Tibial nerve (tissue), 4 donors: ENCODE measurements around the gene CS. TPM values are rescaled to one million over a fixed set of nuclear protein-coding genes. Genes with fewer than 3 reads are reported as not detected.

ENCODE experiments used
- DNase-seq, 2 donors: peaks; one replicate each; pipeline ENCODE4 v3.0.0-alpha.2; 2019; ENCODE audit warnings: low spot score in 2 of 2
- H3K27ac ChIP-seq, 4 donors: fragments of 200-600 bp; sonication (generic) in 3 of 4; one replicate each; pipeline ENCODE4 v1.5.1; 2017 to 2019; ENCODE audit warnings: mild to moderate bottlenecking in 1 of 4
- H3K27me3 ChIP-seq, 2 donors: fragments of 200-600 bp; sonication (generic) in 1 of 2; one replicate each; pipeline versions ENCODE4 v1.5.1 to v1.6.0; 2017 to 2019
- H3K36me3 ChIP-seq, 3 donors: fragments of 200-600 bp; sonication (generic); one replicate each; pipeline ENCODE4 v1.5.1; 2018 to 2019
- H3K4me1 ChIP-seq, 4 donors: fragments of 200-600 bp; sonication (generic) in 3 of 4; one replicate each; pipeline ENCODE4 v1.5.1; 2017 to 2019
- H3K4me3 ChIP-seq, 4 donors: fragments of 200-600 bp; sonication (generic) in 3 of 4; one replicate each; pipeline ENCODE4 v1.5.1; 2017 to 2019; ENCODE audit warnings: mild to moderate bottlenecking in 1 of 4, moderate library complexity in 1 of 4
- H3K9me3 ChIP-seq, 4 donors: fragments of 200-600 bp; sonication (generic) in 3 of 4; one replicate each; pipeline ENCODE4 v1.5.1; 2017 to 2019
- CTCF ChIP-seq, 5 experiments: fragments of 200-600 bp in 3 of 5; fragments of 450-650 bp in 2 of 5; sonication (generic) in 3 of 5; IDR thresholded peaks; one replicate each; pipeline ENCODE4 v1.5.1; 2016 to 2019; ENCODE audit warnings: antibody characterized with exemption in 5 of 5, mild to moderate bottlenecking in 3 of 5, moderate library complexity in 2 of 5
- EP300 ChIP-seq, 2 donors: sonication (generic); formaldehyde crosslinking; IDR thresholded peaks; one replicate each; pipeline ENCODE4 v1.6.1; 2017; ENCODE audit warnings: antibody characterized with exemption in 2 of 2, mild to moderate bottlenecking in 1 of 2
- POLR2A ChIP-seq, 2 donors: fragments of 450-650 bp; IDR thresholded peaks; one replicate each; pipeline ENCODE4 v1.6.1; 2017; ENCODE audit warnings: antibody characterized with exemption in 2 of 2, mild to moderate bottlenecking in 2 of 2, moderate library complexity in 2 of 2
- WGBS, 2 donors: methylation state at CpG; one replicate each; pipeline ENCODE4 v1.1.5; 2018; 5-methylcytosine and 5-hydroxymethylcytosine counted together
- total RNA-seq, 4 donors: library from RNA; depleted of rRNA; stranded (reverse); fragments of >200 nt; gene quantifications; one replicate each; pipeline ENCODE4 v1.1.0, GENCODE V29; 2016

The CS gene
- total RNA-seq, 4 donors from 2014 or later: 63.7 to 112 (median 84.2) TPM

GRCh38 chr12:56317675-56318074 lies 17.5 kb upstream of the CS start:
- H3K36me3 ChIP-seq: peaks cover 0 to 69% (median 0%) of the 10 kb centered on the region in 3 donors
- TF ChIP-seq EP300 (IDR thresholded peaks at IDR 0.05) (no peak), POLR2A (IDR thresholded peaks at IDR 0.05) (no peak), CTCF (IDR thresholded peaks at IDR 0.05) (no peak)

GRCh38 chr12:56315622-56316473 lies 15.7 kb upstream of the CS start, which contains the start of gene CNPY2:
TSS of gene CNPY2 (minus strand) at chr12:56315988. CDS start at chr12:56315217, 771 bp downstream.
- H3K9me3 ChIP-seq: no peaks in the 10 kb centered on the region
- H3K4me3 ChIP-seq: peak within 1 kb of the TSS; percentile 59 to 89 (median 80)
- peak; percentile 88 to 94 for DNase-seq
- H3K27ac ChIP-seq: peak within 1 kb of the TSS; percentile 90 to 94 (median 92)
- H3K36me3 ChIP-seq: peaks cover 0 to 70% (median 0%) of the 10 kb centered on the region in 3 donors
- 1% methylated on average over 45 to 60 of the region's 62 CpGs for WGBS, 2 donors
- H3K4me1 ChIP-seq: peaks cover 0 to 21% (median 12%) of the 10 kb centered on the region in 4 donors
- TF ChIP-seq CTCF (IDR thresholded peaks at IDR 0.05): peak in 2 of 5 experiments; percentile 20 to 48
- peak; percentile 38 to 65 for TF ChIP-seq POLR2A (IDR thresholded peaks at IDR 0.05)
- TF ChIP-seq EP300 (IDR thresholded peaks at IDR 0.05): peak in 1 of 2 donors; percentile 89
- no peaks in the 10 kb centered on the region for H3K27me3 ChIP-seq

More at GRCh38 chr12:56317675-56318074, 17.5 kb upstream of the CS start:
- 90 to 96% methylated on average over 3 of the region's 3 CpGs for WGBS, 2 donors
- no peak for DNase-seq
- Histone ChIP-seq H3K9me3 (no peaks in the 10 kb centered on the region), H3K4me3 (no peak overlapping the region), H3K4me1 (peaks cover 0 to 21% (median 12%) of the 10 kb centered on the region in 4 donors), H3K27ac (no peak overlapping the region), H3K27me3 (no peaks in the 10 kb centered on the region)

- Histone ChIP-seq H3K4me3 (peak overlapping the region; percentile 59 to 89 (median 80)), H3K36me3 (peaks cover 0 to 70% (median 0%) of the 10 kb centered on the region in 3 donors), H3K27ac (peak overlapping the region; percentile 90 to 94 (median 92)), H3K27me3 (no peaks in the 10 kb centered on the region), H3K4me1 (peaks cover 0 to 21% (median 12%) of the 10 kb centered on the region in 4 donors), H3K9me3 (no peaks in the 10 kb centered on the region)
- no peak for DNase-seq
- WGBS, 2 donors: 3 to 4% methylated on average over 11 of the region's 11 CpGs
- TF ChIP-seq EP300 (IDR thresholded peaks at IDR 0.05): no peak
- TF ChIP-seq POLR2A (IDR thresholded peaks at IDR 0.05): no peak
- no peak for TF ChIP-seq CTCF (IDR thresholded peaks at IDR 0.05)
These were observed 15.1 kb upstream of the CS start for GRCh38 chr12:56315249-56315621.

- Histone ChIP-seq H3K36me3 (peaks cover 0 to 79% (median 7%) of the 10 kb centered on the region in 3 donors), H3K4me3 (no peak overlapping the region), H3K27ac (no peak overlapping the region), H3K27me3 (no peaks in the 10 kb centered on the region), H3K4me1 (peaks cover 0 to 15% (median 11%) of the 10 kb centered on the region in 4 donors), H3K9me3 (no peaks in the 10 kb centered on the region)
- 90 to 93% methylated on average over 12 of the region's 12 CpGs for WGBS, 2 donors
- TF ChIP-seq POLR2A (IDR thresholded peaks at IDR 0.05) (no peak), CTCF (IDR thresholded peaks at IDR 0.05) (no peak), EP300 (IDR thresholded peaks at IDR 0.05) (no peak)
- DNase-seq: no peak
These were observed 10.9 kb upstream of the CS start for GRCh38 chr12:56311003-56311402.

- Histone ChIP-seq H3K27me3 (no peaks in the 10 kb centered on the region), H3K27ac (no peak overlapping the region), H3K4me1 (no peaks in the 10 kb centered on the region), H3K9me3 (no peaks in the 10 kb centered on the region), H3K36me3 (peaks cover 0 to 96% (median 7%) of the 10 kb centered on the region in 3 donors), H3K4me3 (no peak overlapping the region)
- no peak for TF ChIP-seq POLR2A (IDR thresholded peaks at IDR 0.05)
- TF ChIP-seq EP300 (IDR thresholded peaks at IDR 0.05): no peak
- no peak for TF ChIP-seq CTCF (IDR thresholded peaks at IDR 0.05)
- 86 to 94% methylated on average over 3 of the region's 3 CpGs for WGBS, 2 donors
- DNase-seq: no peak
These were observed 8.6 kb upstream of the CS start for GRCh38 chr12:56308714-56309113.
